ENCODE results near the gene RALGAPA2.

The RALGAPA2 gene

GRCh38 chr20:20440481-20440880 is 272.0 kb downstream of the RALGAPA2 start:
- H3K27ac ChIP-seq: no peak overlapping the region
- no peak for TF ChIP-seq ZFX (IDR thresholded peaks at IDR 0.05; ENCODE audit: borderline replicate concordance)
- TF ChIP-seq, protein P1, sequence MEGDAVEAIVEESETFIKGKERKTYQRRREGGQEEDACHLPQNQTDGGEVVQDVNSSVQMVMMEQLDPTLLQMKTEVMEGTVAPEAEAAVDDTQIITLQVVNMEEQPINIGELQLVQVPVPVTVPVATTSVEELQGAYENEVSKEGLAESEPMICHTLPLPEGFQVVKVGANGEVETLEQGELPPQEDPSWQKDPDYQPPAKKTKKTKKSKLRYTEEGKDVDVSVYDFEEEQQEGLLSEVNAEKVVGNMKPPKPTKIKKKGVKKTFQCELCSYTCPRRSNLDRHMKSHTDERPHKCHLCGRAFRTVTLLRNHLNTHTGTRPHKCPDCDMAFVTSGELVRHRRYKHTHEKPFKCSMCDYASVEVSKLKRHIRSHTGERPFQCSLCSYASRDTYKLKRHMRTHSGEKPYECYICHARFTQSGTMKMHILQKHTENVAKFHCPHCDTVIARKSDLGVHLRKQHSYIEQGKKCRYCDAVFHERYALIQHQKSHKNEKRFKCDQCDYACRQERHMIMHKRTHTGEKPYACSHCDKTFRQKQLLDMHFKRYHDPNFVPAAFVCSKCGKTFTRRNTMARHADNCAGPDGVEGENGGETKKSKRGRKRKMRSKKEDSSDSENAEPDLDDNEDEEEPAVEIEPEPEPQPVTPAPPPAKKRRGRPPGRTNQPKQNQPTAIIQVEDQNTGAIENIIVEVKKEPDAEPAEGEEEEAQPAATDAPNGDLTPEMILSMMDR (IDR thresholded peaks at IDR 0.05): no peak

- TF ChIP-seq, protein P1 (IDR thresholded peaks at IDR 0.05): no peak
- TF ChIP-seq ZFX (IDR thresholded peaks at IDR 0.05; ENCODE audit: borderline replicate concordance): no peak
Measured at GRCh38 chr20:20439602-20440190, 272.7 kb downstream of the RALGAPA2 start.

GRCh38 chr20:20437314-20437713 is 275.1 kb downstream of the RALGAPA2 start:
- no peak overlapping the region for H3K27ac ChIP-seq
- TF ChIP-seq ZFX (IDR thresholded peaks at IDR 0.05; ENCODE audit: borderline replicate concordance): no peak
- TF ChIP-seq, protein P1 (IDR thresholded peaks at IDR 0.05): no peak

More at GRCh38 chr20:20439602-20440190, 272.7 kb downstream of the RALGAPA2 start:
- no peak overlapping the region for H3K27ac ChIP-seq

DNA sequence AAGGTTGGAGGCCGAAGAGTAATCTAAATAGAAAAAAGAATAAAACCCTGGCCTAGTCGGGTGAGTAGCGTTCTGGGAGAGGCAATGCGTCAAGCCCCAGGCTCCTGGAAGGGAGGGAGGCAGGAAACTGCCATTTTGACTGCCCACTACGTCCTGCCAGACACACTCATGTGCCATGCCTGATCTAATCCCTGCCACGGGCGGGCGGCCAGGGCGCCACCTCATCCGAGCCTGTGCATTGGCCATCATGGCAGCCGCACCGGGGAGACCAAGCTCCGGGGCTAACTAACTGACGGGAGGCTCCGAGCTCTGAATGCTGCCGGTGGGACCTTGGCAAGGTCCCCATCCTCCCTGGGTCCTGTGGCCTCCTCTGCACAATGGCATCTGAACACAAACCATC is 275.8 kb downstream of the RALGAPA2 start:
- no peak overlapping the region for H3K27ac ChIP-seq
- TF ChIP-seq, protein P1 (IDR thresholded peaks at IDR 0.05): no peak
- no peak for TF ChIP-seq ZFX (IDR thresholded peaks at IDR 0.05; ENCODE audit: borderline replicate concordance)

DNA sequence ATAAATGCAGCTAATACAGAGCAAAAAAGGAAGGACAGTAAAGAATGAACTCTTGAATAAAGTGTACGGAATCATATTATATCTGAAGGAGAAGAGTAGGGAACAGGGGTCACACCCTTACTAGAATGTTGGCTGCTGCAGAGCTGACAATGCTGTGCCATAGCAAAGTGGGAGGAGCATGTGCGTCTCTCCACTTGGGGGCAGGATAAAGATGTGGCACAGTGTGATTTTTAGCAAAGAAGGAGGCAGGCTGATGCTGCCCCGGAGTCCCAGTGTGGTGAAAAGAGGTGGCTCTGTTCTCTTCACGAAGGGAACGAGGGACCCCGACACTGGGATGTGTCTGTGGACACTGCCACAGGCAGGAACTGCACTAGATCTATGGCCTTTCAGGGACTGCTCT is 277.0 kb downstream of the RALGAPA2 start:
- H3K27ac ChIP-seq: no peak overlapping the region
- TF ChIP-seq, protein P1 (IDR thresholded peaks at IDR 0.05): no peak

GRCh38 chr20:20432618-20433286 is 279.7 kb downstream of the RALGAPA2 start:
- no peak overlapping the region for H3K27ac ChIP-seq
- TF ChIP-seq, protein P1 (IDR thresholded peaks at IDR 0.05): no peak
- no peak for TF ChIP-seq ZFX (IDR thresholded peaks at IDR 0.05; ENCODE audit: borderline replicate concordance)

DNA sequence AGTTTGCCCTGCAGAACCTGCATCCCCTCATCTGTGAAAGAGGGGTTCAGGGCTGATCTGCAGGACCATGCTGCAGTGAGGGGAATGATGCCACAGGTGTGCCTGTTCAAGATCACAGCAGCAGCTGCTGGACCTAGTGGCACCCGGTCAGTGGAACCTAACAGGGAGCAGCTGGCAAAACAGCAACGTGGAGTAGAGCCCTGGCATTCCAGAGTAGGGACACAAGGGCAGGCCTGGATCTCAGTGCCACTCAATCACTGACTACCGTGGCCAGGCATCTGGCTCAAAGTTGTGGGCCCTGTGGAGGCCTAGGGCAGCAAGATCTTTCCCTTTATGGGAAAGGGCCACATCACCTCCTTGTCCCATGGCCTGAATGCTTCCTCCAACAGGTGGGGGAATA is 282.4 kb downstream of the RALGAPA2 start:
- H3K27ac ChIP-seq: no peak overlapping the region
- TF ChIP-seq ZFX (IDR thresholded peaks at IDR 0.05; ENCODE audit: borderline replicate concordance): no peak
